Measurements from ENCODE around the gene CFAP90. TPM values are rescaled to one million over a fixed set of nuclear protein-coding genes. Genes with fewer than 3 reads are reported as not detected.

The CFAP90 gene
- total RNA-seq, 2 donors from 2014 or later = 0.80 to 0.88 TPM

DNA sequence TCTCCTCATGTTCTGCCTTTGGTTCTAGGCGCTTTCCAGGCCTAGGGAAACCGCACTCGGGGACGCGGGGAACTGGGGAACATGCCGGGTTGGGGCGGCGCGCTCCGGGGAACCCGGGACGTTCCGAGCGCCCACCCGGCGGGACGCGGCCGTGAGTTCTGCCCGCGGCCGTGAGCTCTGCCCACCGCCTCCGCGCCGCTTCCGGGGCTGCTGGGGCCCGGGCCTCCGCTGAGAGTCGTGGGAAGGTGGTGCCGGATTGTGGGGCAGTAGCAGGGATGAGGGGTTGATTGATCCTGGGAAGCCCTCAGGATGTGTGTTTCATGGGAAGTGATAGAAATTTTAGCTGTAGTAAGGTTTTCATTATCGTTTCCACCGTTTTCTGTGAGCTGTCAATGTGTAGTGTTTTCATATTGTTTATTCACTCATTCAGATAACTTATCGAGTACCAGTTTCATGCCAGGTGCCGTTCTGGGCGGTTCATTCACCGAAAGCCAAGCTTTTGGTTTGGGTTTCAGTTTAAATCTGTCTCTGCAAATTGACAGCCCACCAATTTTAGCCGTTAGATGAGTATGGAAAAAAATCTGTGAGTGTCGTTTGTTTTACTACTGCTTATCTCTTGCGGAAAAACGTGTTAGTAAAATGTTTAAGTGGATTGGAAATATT lies 18.7 kb upstream of the CFAP90 start:
- no peaks in the 10 kb centered on the region for H3K9me3 ChIP-seq (ENCODE audit: control insufficient read depth, low read length)
- peak overlapping the region; percentile 85 for H3K4me3 ChIP-seq (ENCODE audit: low read length)
- WGBS, 2 experiments (ENCODE audit: insufficient coverage in 1 of 2, insufficient read length in 1 of 2) = 6 to 11% methylated on average over 12 to 40 of the region's 41 CpGs
- H3K9ac ChIP-seq (ENCODE audit: extremely low read depth, low read length, poor library complexity, severe bottlenecking) = peak overlapping the region; percentile 59
- H3K36me3 Mint-ChIP-seq (ENCODE audit: low read depth) = peaks cover 2% of the 10 kb centered on the region
- H3K27ac Mint-ChIP-seq = peak overlapping the region; percentile 19
- H3K27me3 Mint-ChIP-seq (ENCODE audit: insufficient read depth) = no peaks in the 10 kb centered on the region
- H3K27me3 ChIP-seq (ENCODE audit: control insufficient read depth, insufficient read depth, low read length, poor library complexity, severe bottlenecking) = no peaks in the 10 kb centered on the region
- H3K4me3 Mint-ChIP-seq = peak overlapping the region; percentile 84
- H3K4me1 Mint-ChIP-seq = peaks cover 14% of the 10 kb centered on the region
- peaks cover 16% of the 10 kb centered on the region for H3K36me3 ChIP-seq (ENCODE audit: control insufficient read depth, insufficient read depth, low read length)
- peaks cover 7% of the 10 kb centered on the region for H3K4me1 ChIP-seq (ENCODE audit: control insufficient read depth, insufficient read depth, low read length)
- no peaks in the 10 kb centered on the region for H3K9me3 Mint-ChIP-seq
- no peak overlapping the region for H3K27ac ChIP-seq (ENCODE audit: low read depth, low read length)
- TF ChIP-seq, protein P1, sequence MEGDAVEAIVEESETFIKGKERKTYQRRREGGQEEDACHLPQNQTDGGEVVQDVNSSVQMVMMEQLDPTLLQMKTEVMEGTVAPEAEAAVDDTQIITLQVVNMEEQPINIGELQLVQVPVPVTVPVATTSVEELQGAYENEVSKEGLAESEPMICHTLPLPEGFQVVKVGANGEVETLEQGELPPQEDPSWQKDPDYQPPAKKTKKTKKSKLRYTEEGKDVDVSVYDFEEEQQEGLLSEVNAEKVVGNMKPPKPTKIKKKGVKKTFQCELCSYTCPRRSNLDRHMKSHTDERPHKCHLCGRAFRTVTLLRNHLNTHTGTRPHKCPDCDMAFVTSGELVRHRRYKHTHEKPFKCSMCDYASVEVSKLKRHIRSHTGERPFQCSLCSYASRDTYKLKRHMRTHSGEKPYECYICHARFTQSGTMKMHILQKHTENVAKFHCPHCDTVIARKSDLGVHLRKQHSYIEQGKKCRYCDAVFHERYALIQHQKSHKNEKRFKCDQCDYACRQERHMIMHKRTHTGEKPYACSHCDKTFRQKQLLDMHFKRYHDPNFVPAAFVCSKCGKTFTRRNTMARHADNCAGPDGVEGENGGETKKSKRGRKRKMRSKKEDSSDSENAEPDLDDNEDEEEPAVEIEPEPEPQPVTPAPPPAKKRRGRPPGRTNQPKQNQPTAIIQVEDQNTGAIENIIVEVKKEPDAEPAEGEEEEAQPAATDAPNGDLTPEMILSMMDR (conservative IDR thresholded peaks at IDR 0.05) = no peak
- no peak for DNase-seq

- Mint-ChIP-seq H3K9me3 (no peaks in the 10 kb centered on the region), H3K4me3 (peak within 1 kb of the TSS; percentile 84), H3K27me3 (ENCODE audit: insufficient read depth) (no peaks in the 10 kb centered on the region), H3K27ac (peak within 1 kb of the TSS; percentile 65), H3K36me3 (ENCODE audit: low read depth) (peaks cover 2% of the 10 kb centered on the region), H3K4me1 (peaks cover 14% of the 10 kb centered on the region)
- peaks cover 7% of the 10 kb centered on the region for H3K4me1 ChIP-seq (ENCODE audit: control insufficient read depth, insufficient read depth, low read length)
- TF ChIP-seq, protein P1 (conservative IDR thresholded peaks at IDR 0.05) = no peak
- 0% methylated on average over 47 to 83 of the region's 83 CpGs for WGBS, 2 experiments (ENCODE audit: insufficient coverage in 1 of 2, insufficient read length in 1 of 2)
- peaks cover 15% of the 10 kb centered on the region for H3K36me3 ChIP-seq (ENCODE audit: control insufficient read depth, insufficient read depth, low read length)
- peak within 1 kb of the TSS; percentile 85 for H3K4me3 ChIP-seq (ENCODE audit: low read length)
- peak within 1 kb of the TSS; percentile 59 for H3K9ac ChIP-seq (ENCODE audit: extremely low read depth, low read length, poor library complexity, severe bottlenecking)
- H3K9me3 ChIP-seq (ENCODE audit: control insufficient read depth, low read length) = no peaks in the 10 kb centered on the region
- DNase-seq = peak; percentile 95
- no peaks in the 10 kb centered on the region for H3K27me3 ChIP-seq (ENCODE audit: control insufficient read depth, insufficient read depth, low read length, poor library complexity, severe bottlenecking)
- no peak within 1 kb of the TSS for H3K27ac ChIP-seq (ENCODE audit: low read depth, low read length)
Observed at GRCh38 chr5:7868773-7869473, 18.0 kb upstream of the CFAP90 start, which contains the start of the genes FASTKD3 and MTRR. FASTKD3 (minus strand) TSS chr5:7869031; CDS start chr5:7868083, 948 bp downstream. MTRR (plus strand) TSS chr5:7869148; CDS start chr5:7870795, 1,647 bp downstream.

- H3K36me3 Mint-ChIP-seq (ENCODE audit: low read depth) = peaks cover 5% of the 10 kb centered on the region
- no peaks in the 10 kb centered on the region for H3K9me3 ChIP-seq (ENCODE audit: control insufficient read depth, low read length)
- H3K27me3 ChIP-seq (ENCODE audit: control insufficient read depth, insufficient read depth, low read length, poor library complexity, severe bottlenecking) = no peaks in the 10 kb centered on the region
- no peak overlapping the region for H3K27ac ChIP-seq (ENCODE audit: low read depth, low read length)
- 1 to 5% methylated on average over 7 to 8 of the region's 8 CpGs for WGBS, 2 experiments (ENCODE audit: insufficient coverage in 1 of 2, insufficient read length in 1 of 2)
- H3K9ac ChIP-seq (ENCODE audit: extremely low read depth, low read length, poor library complexity, severe bottlenecking) = peak overlapping the region; percentile 18
- TF ChIP-seq, protein P1 (conservative IDR thresholded peaks at IDR 0.05) = no peak
- H3K36me3 ChIP-seq (ENCODE audit: control insufficient read depth, insufficient read depth, low read length) = peaks cover 19% of the 10 kb centered on the region
- H3K27ac Mint-ChIP-seq = peak overlapping the region; percentile 65
- H3K27me3 Mint-ChIP-seq (ENCODE audit: insufficient read depth) = no peaks in the 10 kb centered on the region
- H3K4me3 ChIP-seq (ENCODE audit: low read length) = peak overlapping the region; percentile 85
- H3K4me3 Mint-ChIP-seq = peak overlapping the region; percentile 84
- H3K4me1 Mint-ChIP-seq = peaks cover 14% of the 10 kb centered on the region
- no peak for DNase-seq
- H3K9me3 Mint-ChIP-seq = no peaks in the 10 kb centered on the region
- peaks cover 7% of the 10 kb centered on the region for H3K4me1 ChIP-seq (ENCODE audit: control insufficient read depth, insufficient read depth, low read length)
Observed at GRCh38 chr5:7868427-7868772, 17.5 kb upstream of the CFAP90 start.
